Smooth muscle cell (in vitro differentiated cells): ENCODE measurements around the gene ADGRA1. TPM values are rescaled to one million over a fixed set of nuclear protein-coding genes. Genes with fewer than 3 reads are reported as not detected.

Source experiments
- DNase-seq: peaks from one replicate; lab custom pipeline; 2025; ENCODE audit not compliant: unreplicated experiment; lab: John Stamatoyannopoulos, UW
- H2AFZ ChIP-seq: fragments of 200-600 bp; sonication (generic); 2 replicates; pipeline ENCODE4 v1.6.0; 2016; ENCODE audit warnings: antibody characterized with exemption, low read depth, mild to moderate bottlenecking
- H3F3A ChIP-seq: fragments of 200-600 bp; sonication (generic); 2 replicates; pipeline ENCODE4 v1.6.0; 2017; ENCODE audit warnings: antibody characterized with exemption, low read depth
- H3K27ac ChIP-seq: fragments of 200-600 bp; sonication (generic); 2 replicates; pipeline ENCODE4 v1.5.1; 2016; ENCODE audit warnings: low read depth, mild to moderate bottlenecking
- H3K27me3 ChIP-seq: fragments of 200-600 bp; sonication (generic); 2 replicates; pipeline ENCODE4 v1.6.1; 2016; ENCODE audit warnings: low read depth, mild to moderate bottlenecking
- H3K36me3 ChIP-seq: fragments of 200-600 bp; sonication (generic); 2 replicates; pipeline ENCODE4 v1.5.1; 2016; ENCODE audit warnings: low read depth
- H3K4me1 ChIP-seq: fragments of 200-600 bp; sonication (generic); 2 replicates; pipeline ENCODE4 v1.5.1; 2016; ENCODE audit warnings: low read depth
- H3K4me2 ChIP-seq: fragments of 200-600 bp; sonication (generic); 2 replicates; pipeline ENCODE4 v1.6.0; 2016; ENCODE audit warnings: mild to moderate bottlenecking
- H3K4me3 ChIP-seq: fragments of 200-600 bp; sonication (generic); 2 replicates; pipeline ENCODE4 v1.5.1; 2016; ENCODE audit warnings: mild to moderate bottlenecking
- H3K79me2 ChIP-seq: fragments of 200-600 bp; sonication (generic); 2 replicates; pipeline ENCODE4 v1.6.0; 2016; ENCODE audit warnings: low read depth, mild to moderate bottlenecking
- H3K9ac ChIP-seq: fragments of 200-600 bp; sonication (generic); 2 replicates; pipeline ENCODE4 v1.6.0; 2016; ENCODE audit warnings: low read depth
- H3K9me3 ChIP-seq: fragments of 200-600 bp; sonication (generic); replicated peaks from 2 replicates; pipeline ENCODE4 v1.5.1; 2016; ENCODE audit warnings: low read depth
- H4K20me1 ChIP-seq: fragments of 200-600 bp; sonication (generic); 2 replicates; pipeline ENCODE4 v1.6.0; 2016; ENCODE audit warnings: low read depth
- CTCF ChIP-seq: fragments of 200-600 bp; sonication (generic); IDR thresholded peaks from 2 replicates; pipeline ENCODE4 v1.5.1; 2017; ENCODE audit warnings: borderline replicate concordance, mild to moderate bottlenecking, antibody characterized with exemption; ENCODE audit not compliant: insufficient read depth, poor library complexity, severe bottlenecking
- WGBS: methylation state at CpG from one replicate; pipeline ENCODE4 v1.1.7; 2016; ENCODE audit warnings: low lambda C conversion rate; 5-methylcytosine and 5-hydroxymethylcytosine counted together
- polyA plus RNA-seq: library from polyadenylated mRNA; unstranded; fragments of >200 nt; fragmentation: Nextera tagmentation; extraction: Ambion mirVana; gene quantifications from 2 replicates; pipeline ENCODE4 v1.2.1, GENCODE V29; 2016
- total RNA-seq: library from RNA; depleted of rRNA; stranded (reverse); fragments of >200 nt; gene quantifications from 2 replicates; pipeline ENCODE4 v1.2.3, GENCODE V29; 2014

Gene ADGRA1
- total and polyA plus RNA-seq, 2 experiments from 2014 or later: not detected

GRCh38 chr10:133088179-133088955 lies 643 bp downstream of the ADGRA1 start:
- Histone ChIP-seq H3K4me2 (peak overlapping the region; percentile 81), H3K27me3 (peaks cover 79% of the 10 kb centered on the region), H2AFZ (no peak overlapping the region), H3K9ac (no peak overlapping the region), H3K4me3 (peak overlapping the region; percentile 31), H3K36me3 (no peaks in the 10 kb centered on the region), H3F3A (no peaks in the 10 kb centered on the region), H4K20me1 (no peaks in the 10 kb centered on the region), H3K9me3 (no peaks in the 10 kb centered on the region), H3K79me2 (no peaks in the 10 kb centered on the region), H3K4me1 (no peaks in the 10 kb centered on the region), H3K27ac (no peak overlapping the region)
- no peak for DNase-seq
- WGBS: 3% methylated on average over 33 of the region's 87 CpGs
- TF ChIP-seq CTCF: no peak

GRCh38 chr10:133088956-133089800 lies 1.5 kb downstream of the ADGRA1 start:
- DNase-seq: no peak
- H3K9ac ChIP-seq: no peak overlapping the region
- no peak for TF ChIP-seq CTCF
- H3K27ac ChIP-seq: no peak overlapping the region
- H4K20me1 ChIP-seq: no peaks in the 10 kb centered on the region
- H2AFZ ChIP-seq: no peak overlapping the region
- H3K79me2 ChIP-seq: no peaks in the 10 kb centered on the region
- WGBS: 77% methylated on average over 41 of the region's 46 CpGs
- H3K27me3 ChIP-seq: peaks cover 85% of the 10 kb centered on the region
- no peak overlapping the region for H3K4me2 ChIP-seq
- H3K36me3 ChIP-seq: no peaks in the 10 kb centered on the region
- H3K4me3 ChIP-seq: no peak overlapping the region
- H3K4me1 ChIP-seq: no peaks in the 10 kb centered on the region
- no peaks in the 10 kb centered on the region for H3K9me3 ChIP-seq
- no peaks in the 10 kb centered on the region for H3F3A ChIP-seq

- H3K4me2 ChIP-seq: no peak overlapping the region
- no peak overlapping the region for H3K9ac ChIP-seq
Measured at GRCh38 chr10:133090101-133090500, 2.4 kb downstream of the ADGRA1 start.

More at GRCh38 chr10:133090101-133090500, 2.4 kb downstream of the ADGRA1 start:
- no peak overlapping the region for H2AFZ ChIP-seq
- H3K4me1 ChIP-seq: no peaks in the 10 kb centered on the region
- no peak overlapping the region for H3K4me3 ChIP-seq
- TF ChIP-seq CTCF: no peak
- no peaks in the 10 kb centered on the region for H3K9me3 ChIP-seq
- no peaks in the 10 kb centered on the region for H3K79me2 ChIP-seq
- H4K20me1 ChIP-seq: no peaks in the 10 kb centered on the region
- no peak overlapping the region for H3K27ac ChIP-seq
- no peaks in the 10 kb centered on the region for H3F3A ChIP-seq
- no peak for DNase-seq
- WGBS: 79% methylated on average over 13 of the region's 13 CpGs
- H3K36me3 ChIP-seq: no peaks in the 10 kb centered on the region
- H3K27me3 ChIP-seq: peaks cover 85% of the 10 kb centered on the region
